C4-2B (cell line): ENCODE measurements around the gene MYO1G.

Experiments
- CTCF ChIP-seq: fragments of 450-650 bp; conservative IDR thresholded peaks from 2 replicates; pipeline ENCODE4 v1.5.1; 2017; ENCODE audit warnings: mild to moderate bottlenecking
- ZFX ChIP-seq: fragments of 450-650 bp; IDR thresholded peaks from 2 replicates; pipeline ENCODE4 v1.6.1; 2017

GRCh38 chr7:44994877-44995554 is 16.2 kb upstream of the MYO1G start:
- TF ChIP-seq CTCF (no peak), ZFX (no peak)
